Activated CD4-positive, alpha-beta T cell treated with anti-CD3 and anti-CD28 coated beads, Interleukin-2, Interleukin-4, amounts not matched to agents 100 ng/mL and 50 ng/mL, durations not matched to agents 16 hours and 8 hours (primary cell): ENCODE measurements around the gene KREMEN1.
"Not testable (repeated sequence)": the region's sequence is repeated elsewhere in the genome, so short reads cannot be mapped to it uniquely, and the experiment has no call there.

Experiments used
- DNase-seq: peaks from one replicate; pipeline ENCODE4 v3.0.0-alpha.2; 2020; ENCODE audit warnings: low spot score

The KREMEN1 gene

DNA sequence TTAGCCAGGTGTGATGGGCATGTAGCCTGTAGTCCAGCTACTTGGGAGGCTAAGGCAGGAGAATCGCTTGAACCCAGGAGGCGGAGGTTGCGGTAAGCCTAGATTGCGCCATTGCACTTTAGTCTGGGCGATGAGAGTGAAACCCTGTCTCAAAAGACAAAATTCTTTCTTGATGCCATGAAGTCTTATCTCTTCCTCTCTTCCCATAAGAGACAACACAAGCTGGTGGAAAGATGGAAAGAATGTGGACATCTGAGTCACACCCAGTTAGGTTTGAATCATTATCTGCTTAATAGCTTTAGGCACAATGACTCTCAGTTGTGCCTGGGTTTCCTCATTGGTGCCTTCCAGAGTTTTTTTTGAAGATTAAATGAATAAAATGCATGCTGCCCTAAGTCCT is 35.3 kb downstream of the KREMEN1 start:
- DNase-seq, result no peak

DNA sequence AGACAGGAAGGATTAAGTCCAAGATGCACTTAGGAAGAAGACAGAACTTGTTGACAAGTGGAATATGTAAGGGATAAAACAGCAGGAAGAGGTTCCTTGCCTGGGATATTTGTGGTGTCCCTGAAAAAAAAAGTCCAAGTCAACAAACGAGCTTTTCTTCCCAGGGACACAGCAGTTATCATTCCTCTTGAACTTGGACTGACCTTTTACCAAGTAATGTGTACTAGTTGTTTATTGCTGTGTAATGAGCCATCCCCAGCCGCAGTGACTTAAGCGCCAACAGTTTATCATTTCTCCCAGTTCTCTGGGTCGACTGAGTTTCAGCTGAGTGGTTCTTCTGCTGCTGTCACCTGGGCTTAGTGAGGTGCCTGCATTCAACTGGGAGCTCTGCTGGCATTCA is 37.0 kb downstream of the KREMEN1 start:
- no peak for DNase-seq

DNA sequence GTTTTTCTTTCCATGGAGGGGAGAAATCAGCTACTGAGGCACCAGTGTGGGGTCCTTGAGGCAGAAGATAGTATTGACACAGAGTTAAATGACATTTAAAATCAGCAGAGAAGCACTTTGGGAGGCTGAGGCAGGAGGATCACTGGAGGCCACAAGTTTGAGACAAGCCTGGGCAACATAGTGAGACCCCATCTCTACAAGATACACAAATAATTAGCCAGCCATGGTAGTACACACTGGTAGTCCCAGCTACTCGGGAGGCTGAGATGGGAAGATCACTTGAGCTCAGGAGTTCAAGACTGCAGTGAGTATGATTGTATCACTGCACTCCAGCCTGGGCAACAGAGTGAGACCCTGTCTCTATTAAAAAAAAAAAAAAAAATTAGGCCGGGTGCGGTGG is 38.1 kb downstream of the KREMEN1 start:
- DNase-seq, result no peak

DNA sequence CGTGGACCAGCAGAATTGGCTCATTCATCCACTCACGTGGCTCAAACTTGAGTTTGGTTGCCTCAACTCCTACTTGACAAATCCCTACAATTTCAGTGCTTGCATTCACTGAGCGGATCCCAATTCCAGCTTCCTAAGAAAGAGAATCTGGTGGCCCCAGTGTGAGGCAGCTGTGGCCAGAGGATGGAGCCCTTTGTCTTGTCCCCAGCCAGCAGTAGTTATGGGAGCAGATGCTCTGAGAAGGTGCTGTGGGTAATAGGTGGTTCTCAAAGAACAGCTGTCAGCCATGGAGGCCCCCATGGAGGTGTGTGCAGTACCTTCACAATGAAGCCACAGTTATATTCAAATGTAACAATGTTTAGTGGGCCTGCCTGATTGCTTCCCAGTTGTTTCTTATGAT is 39.3 kb downstream of the KREMEN1 start:
- no peak for DNase-seq

DNA sequence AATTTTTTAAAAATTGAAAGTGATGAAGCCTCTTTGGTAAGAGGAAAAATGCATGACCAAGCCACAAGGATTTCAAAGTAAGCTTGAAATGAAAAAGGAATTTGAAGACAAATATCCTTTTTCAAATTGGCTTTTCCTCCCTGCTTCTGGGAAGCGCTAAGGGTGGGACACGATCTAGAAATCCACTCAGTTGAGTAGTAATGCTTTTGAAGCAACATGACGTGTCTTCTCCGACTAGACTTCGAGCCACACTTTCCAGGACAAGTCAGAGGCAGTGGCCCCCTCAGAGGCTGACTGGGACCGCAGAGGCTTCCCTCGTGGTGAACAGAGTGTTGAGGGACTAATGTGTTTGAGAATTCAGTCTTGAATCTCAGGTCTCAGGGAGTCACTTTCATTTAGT is 39.8 kb downstream of the KREMEN1 start:
- DNase-seq, result no peak

DNA sequence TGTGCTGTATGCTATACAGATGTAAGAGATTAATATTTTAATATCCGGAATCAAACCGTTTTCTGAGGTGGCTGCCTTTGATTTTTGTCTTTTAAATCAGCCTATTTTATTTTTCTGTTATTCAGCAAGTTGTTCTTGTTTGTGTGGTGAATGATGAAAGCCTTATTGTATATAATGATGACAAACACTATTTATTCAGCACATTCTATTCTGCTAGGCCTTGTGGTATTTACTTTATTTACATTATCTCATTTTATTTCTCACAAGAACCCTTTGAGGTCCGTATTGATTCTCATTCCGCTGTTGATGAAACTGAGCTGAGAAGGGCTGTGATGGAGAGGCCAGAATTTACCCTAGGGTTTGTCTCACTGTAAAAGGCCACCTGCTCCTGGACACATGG is 40.5 kb downstream of the KREMEN1 start:
- DNase-seq, result no peak

DNA sequence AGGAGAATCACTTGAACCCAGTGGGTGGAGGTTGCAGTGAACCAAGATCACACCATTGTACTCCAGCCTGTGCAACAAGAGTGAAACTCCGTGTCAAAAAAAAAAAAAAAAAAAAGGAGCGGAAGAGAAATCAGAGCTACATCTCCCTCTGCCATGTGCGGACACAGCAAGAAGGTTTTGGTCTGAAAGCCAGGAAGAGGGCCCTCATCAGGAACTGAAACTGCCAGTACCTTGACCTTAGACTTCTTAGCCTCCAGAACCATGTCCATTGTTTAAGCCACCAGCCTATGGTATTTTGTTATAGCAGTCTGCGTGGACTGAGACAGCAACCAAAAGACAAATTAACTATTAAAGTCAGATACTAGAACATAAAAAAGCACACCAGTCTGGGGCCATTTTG is 41.6 kb downstream of the KREMEN1 start:
- DNase-seq, result no peak

DNA sequence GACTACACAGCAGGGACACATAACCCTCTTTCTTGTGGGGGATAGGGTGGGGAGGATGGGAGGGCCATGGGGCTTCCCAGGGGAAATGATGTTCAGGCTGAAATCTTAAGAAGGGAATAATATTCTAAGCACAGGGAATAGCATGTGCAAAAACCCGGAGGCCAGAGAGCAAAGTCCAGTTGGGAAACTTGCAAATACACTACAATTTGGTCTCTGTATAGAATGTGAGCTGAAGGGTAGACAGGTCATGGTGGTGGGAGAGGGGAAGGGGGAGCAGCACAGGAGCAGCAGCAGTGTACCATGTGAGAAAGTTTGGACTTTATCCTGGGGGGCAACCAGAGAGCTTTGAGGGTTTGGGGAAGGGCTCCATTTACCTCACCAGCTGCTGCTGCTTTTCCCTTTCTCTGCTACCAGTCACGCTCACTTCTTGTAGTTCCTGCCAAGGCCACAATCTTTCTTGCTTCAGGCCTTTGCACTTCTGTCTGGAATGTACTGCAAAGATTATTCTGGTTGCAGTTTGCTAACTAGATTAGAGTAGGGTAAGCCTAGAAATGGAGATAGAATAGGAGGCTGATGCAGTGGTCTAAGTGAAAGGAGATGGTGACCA is 43.0 kb downstream of the KREMEN1 start:
- no peak for DNase-seq

DNA sequence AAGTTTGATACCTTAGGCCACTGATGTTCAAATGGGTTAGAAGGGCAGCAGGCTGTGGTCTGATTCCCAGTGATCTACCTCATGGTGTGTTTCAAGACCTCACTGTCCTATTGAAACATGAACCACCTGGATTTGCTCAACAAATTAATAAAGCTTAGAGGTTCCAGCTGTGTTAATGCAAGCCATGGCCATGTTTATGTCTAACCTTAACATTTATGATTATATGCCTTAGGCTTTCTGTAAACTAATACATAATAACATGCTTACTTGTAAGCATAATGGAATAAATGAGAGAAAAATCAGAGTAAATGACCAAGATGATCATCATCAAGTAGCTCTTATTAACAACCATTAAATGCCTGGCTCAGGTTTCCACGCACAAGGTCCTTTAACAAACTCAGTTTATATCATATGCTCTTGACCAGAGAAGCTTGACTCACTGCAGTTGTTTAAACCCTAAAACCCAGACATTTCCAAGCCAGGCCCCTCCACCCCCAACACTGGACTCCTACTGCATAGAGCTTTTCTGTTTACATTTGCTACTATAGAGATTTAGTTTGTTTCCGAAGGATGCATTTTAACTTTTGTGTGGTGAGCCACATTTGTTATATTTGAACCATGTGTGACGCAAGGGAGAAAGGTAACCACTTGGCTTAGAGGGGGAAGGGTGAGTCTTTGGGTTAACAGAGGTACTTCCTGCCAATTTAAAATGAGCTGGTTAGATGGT is 43.7 kb downstream of the KREMEN1 start:
- DNase-seq, result no peak

DNA sequence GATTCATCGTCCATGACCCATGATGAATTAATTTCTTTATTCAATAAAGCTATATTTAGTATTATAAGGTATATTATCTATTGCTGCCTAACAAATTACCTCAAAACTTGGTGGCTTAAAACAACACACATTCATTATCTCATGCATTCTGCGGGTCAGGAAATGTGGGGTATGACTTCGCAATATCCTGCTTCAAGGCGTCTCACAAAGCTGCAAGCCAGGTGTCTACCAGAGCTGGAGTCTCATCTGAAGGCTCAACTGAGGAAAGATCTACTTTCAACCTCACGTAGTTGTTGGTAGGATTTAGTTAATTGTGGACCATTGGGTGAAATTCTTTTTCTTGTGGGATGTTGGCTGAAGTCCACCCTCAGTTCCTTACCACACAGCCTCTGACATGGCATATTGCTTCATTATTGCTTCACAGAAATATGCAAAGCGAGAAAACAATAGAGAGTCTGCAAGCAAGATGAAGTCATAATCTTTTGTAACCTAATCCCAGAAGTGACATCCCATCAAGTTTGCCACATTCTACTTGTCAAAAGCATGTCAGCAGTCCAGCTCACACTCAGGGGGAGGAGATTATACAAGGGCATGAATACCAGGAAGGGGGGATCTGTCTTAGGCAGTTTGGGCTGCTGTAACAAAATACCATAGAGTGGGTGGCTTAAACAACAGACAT is 45.1 kb downstream of the KREMEN1 start:
- no peak for DNase-seq

DNA sequence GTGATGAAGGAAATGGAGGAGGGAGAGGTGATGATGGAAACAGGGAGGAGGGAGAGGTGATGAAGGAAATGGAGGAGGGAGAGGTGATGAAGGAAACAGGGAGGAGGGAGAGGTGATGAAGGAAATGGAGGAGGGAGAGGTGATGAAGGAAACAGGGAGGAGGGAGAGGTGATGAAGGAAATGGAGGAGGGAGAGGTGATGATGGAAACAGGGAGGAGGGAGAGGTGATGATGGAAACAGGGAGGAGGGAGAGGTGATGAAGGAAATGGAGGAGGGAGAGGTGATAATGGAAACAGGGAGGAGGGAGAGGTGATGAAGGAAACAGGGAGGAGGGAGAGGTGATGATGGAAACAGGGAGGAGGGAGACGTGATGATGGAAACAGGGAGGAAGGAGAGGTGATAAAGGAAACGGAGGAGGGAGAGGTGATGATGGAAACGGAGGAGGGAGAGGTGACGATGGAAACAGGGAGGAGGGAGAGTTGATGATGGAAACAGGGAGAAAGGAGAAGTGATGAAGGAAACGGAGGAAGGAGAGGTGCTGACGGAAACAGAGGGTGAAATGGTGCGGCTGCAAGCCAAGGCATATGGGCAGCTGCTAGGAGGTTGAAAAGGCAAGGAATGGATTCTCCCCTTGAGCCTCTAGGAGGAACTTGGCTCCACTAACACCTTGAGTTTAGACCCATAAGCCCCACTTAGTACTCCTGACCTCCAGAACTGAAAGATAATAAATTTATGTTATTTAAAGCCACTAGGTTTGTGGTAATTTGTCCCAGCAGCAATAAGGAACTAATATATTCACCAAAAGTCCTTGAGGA is 47.5 kb downstream of the KREMEN1 start:
- not testable (repeated sequence) for DNase-seq

DNA sequence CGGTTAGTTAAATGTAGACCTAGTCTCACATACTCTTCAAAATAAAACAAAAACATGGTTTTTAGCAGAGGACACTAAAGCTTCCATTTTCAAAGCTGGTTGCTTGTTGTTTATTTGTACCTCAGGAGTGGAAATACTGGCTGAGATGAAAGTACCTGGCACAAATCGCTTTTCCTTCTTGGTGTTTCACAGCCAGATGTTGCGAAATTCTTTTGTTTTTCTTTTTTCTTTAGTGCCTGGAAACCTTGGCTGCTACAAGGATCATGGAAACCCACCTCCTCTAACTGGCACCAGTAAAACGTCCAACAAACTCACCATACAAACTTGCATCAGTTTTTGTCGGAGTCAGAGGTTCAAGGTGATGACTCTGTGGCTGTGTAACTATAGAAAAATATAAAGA is 48.3 kb downstream of the KREMEN1 start:
- no peak for DNase-seq

DNA sequence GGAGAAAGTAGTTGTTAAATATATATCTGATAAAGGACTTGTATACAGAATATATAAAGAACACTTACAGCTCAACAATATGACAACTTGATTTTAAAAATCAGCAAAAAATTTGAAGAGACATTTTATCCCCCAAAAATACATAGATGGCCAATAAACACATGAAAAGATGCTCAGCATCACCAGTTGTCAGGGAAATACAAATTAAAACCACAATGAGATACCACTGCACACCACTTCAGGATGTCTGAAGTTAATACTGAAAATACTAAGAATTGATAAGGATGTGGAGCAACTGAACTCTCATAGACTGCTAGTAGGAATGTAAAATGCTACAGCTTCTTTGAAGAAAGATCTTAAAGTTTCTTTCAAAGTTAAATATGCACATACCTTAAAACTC is 49.2 kb downstream of the KREMEN1 start:
- peak; percentile 42 for DNase-seq

DNA sequence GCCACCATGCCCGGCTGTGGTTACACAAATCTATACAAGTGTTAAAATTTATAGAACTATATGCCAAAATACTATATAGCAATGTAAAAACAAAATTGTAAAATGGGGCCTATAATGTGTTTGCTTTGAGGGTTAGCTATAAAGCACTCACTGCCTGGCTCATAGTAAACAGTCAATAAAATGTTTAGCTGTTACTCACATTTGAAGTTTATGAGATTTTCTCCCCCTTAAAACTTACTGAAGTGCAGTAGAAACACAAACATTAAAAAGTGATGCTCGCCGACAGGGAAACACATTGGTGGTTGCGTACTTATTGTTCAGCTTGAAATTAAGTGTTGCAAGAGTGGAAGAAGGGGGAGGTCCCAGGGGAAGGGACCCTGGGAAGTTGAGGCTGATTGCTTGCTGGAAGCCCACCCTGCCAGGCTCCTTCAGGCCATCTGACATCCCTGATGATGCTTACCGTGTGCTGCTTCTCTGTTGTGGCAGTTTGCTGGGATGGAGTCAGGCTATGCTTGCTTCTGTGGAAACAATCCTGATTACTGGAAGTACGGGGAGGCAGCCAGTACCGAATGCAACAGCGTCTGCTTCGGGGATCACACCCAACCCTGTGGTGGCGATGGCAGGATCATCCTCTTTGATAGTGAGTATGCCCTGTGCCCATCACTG is 52.1 kb downstream of the KREMEN1 start:
- DNase-seq, result no peak

DNA sequence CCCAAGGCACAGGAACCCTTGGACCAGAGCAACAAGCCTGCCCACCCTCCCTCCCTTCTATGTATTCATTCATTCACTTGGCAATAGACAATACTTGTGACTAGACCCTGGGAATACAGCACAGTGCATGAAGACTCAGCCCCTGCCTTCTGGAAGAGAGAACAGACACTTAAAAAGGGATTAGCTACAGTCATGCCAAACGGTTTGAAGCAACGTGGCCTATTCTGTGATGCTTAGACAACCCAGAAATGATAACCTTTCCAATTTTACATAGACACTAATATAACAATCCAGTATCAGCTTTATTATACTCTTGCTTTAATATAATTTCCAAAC is 52.6 kb downstream of the KREMEN1 start:
- DNase-seq, result no peak

DNA sequence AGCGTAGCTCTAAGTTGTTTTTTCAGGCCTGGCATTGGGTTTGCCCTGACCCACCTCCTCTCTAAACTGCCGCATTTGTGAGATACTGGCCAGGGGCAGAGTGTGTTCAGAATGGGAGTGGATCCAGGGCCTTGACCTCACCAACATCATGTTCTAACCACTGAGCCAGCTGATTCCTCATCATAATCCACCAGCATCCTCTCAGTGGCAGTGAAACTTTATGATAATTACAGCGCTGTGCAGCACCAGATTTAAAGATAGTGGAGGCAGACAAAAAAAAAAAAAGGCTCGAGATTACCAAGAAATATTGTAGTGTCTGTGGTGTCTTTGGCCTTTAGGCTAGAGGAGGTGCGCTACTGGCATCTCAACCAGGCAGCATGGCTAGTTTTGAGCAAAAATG is 53.0 kb downstream of the KREMEN1 start:
- DNase-seq, result no peak

DNA sequence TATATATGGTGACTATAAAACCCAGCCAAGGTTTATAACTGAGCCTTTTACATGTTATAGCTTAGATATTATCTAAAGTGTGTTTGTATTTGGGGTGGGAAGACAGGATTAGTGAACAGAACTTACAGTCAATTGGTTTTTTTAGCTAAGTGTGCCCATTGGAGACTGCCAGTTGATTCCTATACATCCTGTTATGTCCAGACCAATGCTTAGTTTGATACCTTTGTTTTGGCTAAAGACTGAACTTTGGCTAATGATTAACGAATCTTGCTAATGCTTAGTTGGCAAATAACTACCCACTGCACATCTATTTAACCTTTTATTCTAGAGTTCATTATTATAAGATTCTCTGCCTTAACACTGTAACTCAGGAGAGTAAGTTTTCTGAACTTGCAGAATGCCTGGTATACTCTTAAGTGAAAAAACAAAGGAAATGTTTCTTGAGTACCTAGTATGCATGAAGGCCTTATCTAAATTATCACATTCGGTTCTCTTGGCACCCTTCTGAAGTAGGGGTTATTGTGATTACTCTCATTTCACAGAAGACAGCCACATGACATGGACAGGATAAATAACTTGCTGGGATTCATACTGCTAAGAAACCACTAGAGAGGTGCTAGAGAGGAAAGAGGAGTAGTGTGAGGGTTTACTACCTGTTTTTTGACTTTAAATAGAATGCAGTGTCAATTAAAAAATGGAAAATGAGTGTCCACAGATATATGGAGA is 54.0 kb downstream of the KREMEN1 start:
- no peak for DNase-seq

DNA sequence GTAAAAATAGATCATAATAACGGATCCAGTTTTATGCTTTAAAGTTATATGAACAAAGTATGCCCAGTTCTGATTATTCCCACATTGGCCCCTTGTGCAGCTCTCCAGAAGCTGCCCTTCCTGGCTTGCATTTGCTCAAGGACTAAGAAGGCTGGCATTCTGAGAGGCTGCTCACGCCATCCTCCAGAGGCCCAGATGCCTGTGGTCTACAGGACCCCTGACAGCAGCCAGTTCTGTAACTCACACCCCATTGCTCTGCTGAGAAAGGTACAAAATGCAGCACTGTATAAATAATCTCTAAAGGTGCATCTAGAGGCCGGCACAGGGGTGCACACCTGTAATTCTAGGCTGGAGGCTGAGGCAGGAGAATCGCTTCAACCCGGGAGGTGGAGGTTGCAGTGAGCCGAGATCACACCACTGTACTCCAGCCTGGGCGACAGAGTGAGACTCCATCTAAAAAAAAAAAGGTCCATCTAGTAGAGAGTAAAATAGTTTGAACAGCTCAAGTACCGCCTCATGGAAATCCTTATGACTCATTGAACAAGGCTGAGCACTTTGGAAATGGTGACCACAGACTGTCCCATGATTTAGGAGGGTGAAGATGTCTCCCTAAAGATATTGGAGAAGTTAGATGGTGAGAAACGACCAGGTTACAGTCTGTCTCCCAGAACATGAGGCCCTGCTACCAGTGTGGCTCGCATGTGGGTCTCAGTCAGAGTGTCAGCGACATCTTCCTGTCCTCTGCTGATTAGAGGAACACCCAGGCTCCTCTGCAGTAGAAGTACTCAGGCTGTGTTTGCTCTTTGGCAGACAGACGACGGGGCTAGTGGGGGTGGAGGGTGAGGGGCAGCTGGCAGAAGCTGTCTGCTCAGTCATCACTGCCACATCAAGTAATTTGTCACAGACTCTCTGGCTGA is 56.3 kb downstream of the KREMEN1 start:
- no peak for DNase-seq

DNA sequence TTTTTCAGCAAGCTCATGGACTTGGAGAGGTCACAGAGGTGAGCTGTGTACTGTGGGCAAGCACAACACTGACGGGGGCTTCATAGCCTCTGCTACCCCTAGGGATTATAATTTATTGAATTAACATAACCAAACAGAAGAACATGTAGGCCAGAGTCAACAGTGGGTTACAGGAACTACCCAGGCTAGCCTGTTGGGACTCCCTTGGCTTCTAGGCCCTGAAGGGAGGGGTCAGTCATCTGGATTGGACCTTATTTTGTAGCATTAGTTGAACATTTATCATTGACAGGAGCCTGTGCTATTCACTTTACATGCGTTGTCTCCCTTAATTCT is 56.9 kb downstream of the KREMEN1 start:
- DNase-seq, result no peak

DNA sequence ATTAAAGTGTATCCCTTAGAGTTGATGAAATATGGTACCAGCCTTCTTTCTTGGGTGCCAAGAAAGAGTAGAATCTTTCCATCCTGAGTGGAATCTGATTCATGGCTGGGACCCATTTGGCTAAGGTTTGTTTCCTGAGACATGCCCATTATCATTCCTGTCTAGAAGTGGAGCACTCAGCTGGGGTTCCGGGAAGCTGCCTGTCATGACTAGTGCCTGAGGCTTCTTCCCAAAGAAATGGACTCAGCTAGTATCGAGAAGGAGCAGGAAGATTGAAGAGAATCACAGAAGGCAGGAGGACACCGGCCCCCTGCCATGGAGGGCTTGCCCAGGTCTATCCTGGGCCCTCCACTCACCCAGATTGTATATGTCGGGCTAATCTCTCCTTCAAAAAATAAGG is 57.6 kb downstream of the KREMEN1 start:
- DNase-seq, result no peak
